HepG2 (cell line): ENCODE results near the gene CCDC150. TPM values are rescaled to one million over a fixed set of nuclear protein-coding genes. Genes with fewer than 3 reads are reported as not detected.

ENCODE experiments used
- ATAC-seq: fragments of 200-7000 bp; cut with Tn5 transposase; 3 replicates; pipeline ENCODE4 v1.9.1; 2020; ENCODE audit warnings: mild to moderate bottlenecking, moderate library complexity
- BruUV-seq: library from RNA; stranded (reverse); fragments of 400-500 nt; replicated peaks from 2 replicates; lab custom pipeline; 2021; lab: Mats Ljungman, UMichigan
- CTCF ChIA-PET: fragments of 300-600 bp; formaldehyde crosslinking; extraction: SDS; loops from one replicate; lab custom pipeline; 2021; ENCODE audit warnings: low total read pairs, inconsistent platforms, low intra/inter-chr PET ratio; lab: Yijun Ruan, JAX
- POLR2A ChIA-PET: fragments of 350-600 bp; sonication (Branson Sonifier 250); formaldehyde crosslinking; loops from one replicate; lab custom pipeline; 2020; ENCODE audit warnings: antibody characterized with exemption, inconsistent platforms; lab: Yijun Ruan, JAX
- DNase-seq: peaks from one replicate; pipeline ENCODE4 v3.0.0-alpha.2; 2015; ENCODE audit warnings: low spot score
- FAIRE-seq: peaks from 3 replicates; lab custom pipeline; 2011; peaks lifted over from hg19 to GRCh38; lab: Jason Lieb, UNC
- H2AFZ ChIP-seq: one replicate; pipeline ENCODE4 v1.6.1; 2011; ENCODE audit warnings: low read length, inconsistent platforms
- H3K27ac ChIP-seq: fragments of 300-600 bp; 3 replicates; pipeline ENCODE4 v1.8.0; 2011; ENCODE audit warnings: mixed run types, mild to moderate bottlenecking, mixed read lengths, low read length, inconsistent platforms; ENCODE audit not compliant: insufficient read depth; ENCODE audit errors: extremely low read length
- H3K27me3 ChIP-seq, 2 experiments: fragments of 200-600 bp in 1 of 2; 2 replicates in 1 of 2; 3 replicates in 1 of 2; pipeline versions ENCODE4 v1.6.0 to v1.8.0; 2011; ENCODE audit warnings: low read length in 2 of 2, mild to moderate bottlenecking in 2 of 2, moderate library complexity in 2 of 2, inconsistent platforms in 1 of 2; ENCODE audit not compliant: insufficient read depth in 2 of 2, control insufficient read depth in 1 of 2
- H3K36me3 ChIP-seq, 2 experiments: fragments of 200-600 bp in 1 of 2; replicated peaks in 1 of 2; 2 replicates in 1 of 2; 3 replicates in 1 of 2; pipeline versions ENCODE4 v1.5.1 to v1.8.0; 2011; ENCODE audit warnings: low read length in 2 of 2, inconsistent platforms in 1 of 2; ENCODE audit not compliant: insufficient read depth in 2 of 2, control insufficient read depth in 1 of 2
- H3K4me1 ChIP-seq: 2 replicates; pipeline ENCODE4 v1.5.1; 2012; ENCODE audit warnings: low read length, inconsistent platforms; ENCODE audit not compliant: insufficient read depth
- H3K4me2 ChIP-seq: 2 replicates; pipeline ENCODE4 v1.6.0; 2011; ENCODE audit warnings: low read depth, low read length, inconsistent platforms
- H3K4me3 ChIP-seq, 3 experiments: fragments of 200-600 bp in 1 of 3; sonication (generic), shearing (Covaris generic) in 1 of 3; replicated peaks in 1 of 3; 2 replicates each; pipeline ENCODE4 v1.5.1; 2011 to 2016; ENCODE audit warnings: low read length in 3 of 3, inconsistent platforms in 2 of 3, low read depth in 2 of 3, mild to moderate bottlenecking in 2 of 3, control low read depth in 1 of 3, mixed read lengths in 1 of 3; ENCODE audit not compliant: insufficient read depth in 1 of 3
- H3K79me2 ChIP-seq: one replicate; pipeline ENCODE4 v1.6.1; 2011; ENCODE audit warnings: low read length, inconsistent platforms; ENCODE audit not compliant: insufficient read depth
- H3K9ac ChIP-seq: 2 replicates; pipeline ENCODE4 v1.6.0; 2011; ENCODE audit warnings: mild to moderate bottlenecking, low read depth, low read length, inconsistent platforms; ENCODE audit not compliant: insufficient read depth
- H3K9me3 ChIP-seq: 2 replicates; pipeline ENCODE4 v1.5.1; 2012; ENCODE audit warnings: mild to moderate bottlenecking, low read length
- H4K20me1 ChIP-seq: 2 replicates; pipeline ENCODE4 v1.6.0; 2011; ENCODE audit warnings: inconsistent platforms, mild to moderate bottlenecking, low read length, moderate library complexity; ENCODE audit not compliant: insufficient read depth
- ARNTL ChIP-seq: sonication (generic); formaldehyde crosslinking; IDR thresholded peaks from 2 replicates; pipeline ENCODE4 v1.4.0; 2020; ENCODE audit warnings: mild to moderate bottlenecking, missing genetic modification reagents
- ATF4 ChIP-seq, 2 experiments: fragments of 450-650 bp in 1 of 2; sonication (generic) in 1 of 2; formaldehyde crosslinking; IDR thresholded peaks; 2 replicates each; pipeline versions ENCODE4 v1.5.0 to v1.8.0; 2020 to 2022; ENCODE audit warnings: mild to moderate bottlenecking in 1 of 2, missing genetic modification reagents in 1 of 2
- FOXC1 ChIP-seq: sonication (generic); formaldehyde crosslinking; IDR thresholded peaks from 2 replicates; pipeline ENCODE4 v1.8.0; 2022; ENCODE audit warnings: mild to moderate bottlenecking, missing genetic modification reagents, borderline replicate concordance
- HES4 ChIP-seq: sonication (generic); formaldehyde crosslinking; IDR thresholded peaks from 2 replicates; pipeline ENCODE4 v1.9.0; 2021; ENCODE audit warnings: mild to moderate bottlenecking, missing genetic modification reagents, borderline replicate concordance
- HNRNPL ChIP-seq: fragments of 200-400 bp; formaldehyde crosslinking; IDR thresholded peaks from 2 replicates; pipeline ENCODE4 v1.6.1; 2017; ENCODE audit warnings: mild to moderate bottlenecking, low read depth, low read length
- KDM2A ChIP-seq: sonication (generic); formaldehyde crosslinking; IDR thresholded peaks from 2 replicates; pipeline ENCODE4 v1.4.0; 2020; ENCODE audit warnings: low read depth, missing genetic modification reagents, borderline replicate concordance
- KLF12 ChIP-seq: sonication (generic); formaldehyde crosslinking; IDR thresholded peaks from 2 replicates; pipeline ENCODE4 v1.4.0; 2020; ENCODE audit warnings: missing genetic modification reagents, borderline replicate concordance
- MAFF ChIP-seq: IDR thresholded peaks from 2 replicates; pipeline ENCODE4 v1.6.1; 2011; ENCODE audit warnings: low read depth, low read length, improper control_type of control experiment
- NFKBIZ ChIP-seq: IDR thresholded peaks from 2 replicates; pipeline ENCODE4 v1.6.1; 2018; ENCODE audit warnings: missing genetic modification reagents, missing compliant biosample characterization
- PBX2 ChIP-seq: IDR thresholded peaks from 2 replicates; pipeline ENCODE4 v1.6.1; 2016; ENCODE audit warnings: control low read depth
- PLSCR1 ChIP-seq: sonication (generic); formaldehyde crosslinking; IDR thresholded peaks from 2 replicates; pipeline ENCODE4 v1.5.0; 2020; ENCODE audit warnings: missing genetic modification reagents, mild to moderate bottlenecking, borderline replicate concordance
- TEAD2 ChIP-seq: sonication (generic); formaldehyde crosslinking; IDR thresholded peaks from 2 replicates; pipeline ENCODE4 v1.9.0; 2021; ENCODE audit warnings: missing genetic modification reagents
- TSC22D2 ChIP-seq: sonication (generic); formaldehyde crosslinking; IDR thresholded peaks from 2 replicates; pipeline ENCODE4 v1.5.1; 2020; ENCODE audit warnings: missing genetic modification reagents, mild to moderate bottlenecking, borderline replicate concordance
- ZBTB42 ChIP-seq: sonication (generic); formaldehyde crosslinking; IDR thresholded peaks from 2 replicates; pipeline ENCODE4 v1.5.0; 2020; ENCODE audit warnings: mild to moderate bottlenecking, missing genetic modification reagents
- ZNF124 ChIP-seq: sonication (generic); formaldehyde crosslinking; IDR thresholded peaks from 2 replicates; pipeline ENCODE4 v1.4.0; 2020; ENCODE audit warnings: missing genetic modification reagents
- ZNF136 ChIP-seq: sonication (generic); formaldehyde crosslinking; IDR thresholded peaks from 2 replicates; pipeline ENCODE4 v1.8.1; 2022; ENCODE audit warnings: low read depth, mild to moderate bottlenecking, moderate library complexity, missing genetic modification reagents
- ZNF383 ChIP-seq: sonication (generic); formaldehyde crosslinking; IDR thresholded peaks from 2 replicates; pipeline ENCODE4 v1.4.0; 2020; ENCODE audit warnings: missing genetic modification reagents, mild to moderate bottlenecking, borderline replicate concordance
- ZNF510 ChIP-seq: sonication (generic); formaldehyde crosslinking; IDR thresholded peaks from 2 replicates; pipeline ENCODE4 v1.4.0; 2020; ENCODE audit warnings: low read depth, mild to moderate bottlenecking, missing genetic modification reagents
- ZNF563 ChIP-seq: sonication (generic); formaldehyde crosslinking; IDR thresholded peaks from 2 replicates; pipeline ENCODE4 v1.8.0; 2022; ENCODE audit warnings: mild to moderate bottlenecking, moderate library complexity, missing genetic modification reagents
- ZSCAN20 ChIP-seq: sonication (generic); formaldehyde crosslinking; IDR thresholded peaks from 2 replicates; pipeline ENCODE4 v1.4.0; 2020; ENCODE audit warnings: missing genetic modification reagents, mild to moderate bottlenecking, borderline replicate concordance
- ZSCAN30 ChIP-seq: sonication (generic); formaldehyde crosslinking; IDR thresholded peaks from 2 replicates; pipeline ENCODE4 v1.5.0; 2020; ENCODE audit warnings: mild to moderate bottlenecking, missing genetic modification reagents
- WGBS: methylation state at CpG from one replicate; pipeline ENCODE4 v1.1.6; 2017; ENCODE audit warnings: low lambda C conversion rate; 5-methylcytosine and 5-hydroxymethylcytosine counted together
- in situ Hi-C: cut with HindIII; loops from 2 replicates; pipeline ENCODE4 v1.10.0; 2017; ENCODE audit warnings: low pct_unique_long_range_greater_than_20kb; ENCODE audit not compliant: extremely low pct_ligation_motif_present
- intact Hi-C: fragments of 100-400 bp; cut with micrococcal nuclease; formaldehyde crosslinking; loops from one replicate; pipeline ENCODE4 v1.10.0; 2022; ENCODE audit not compliant: unreplicated experiment
- polyA plus RNA-seq, 8 experiments: library from polyadenylated mRNA; depleted of rRNA in 3 of 8; stranded (reverse) in 7 of 8; unstranded in 1 of 8; fragments of >200 nt; fragmentation: Illumina TruSeq in 4 of 8; extraction: Trizol in 4 of 8; gene quantifications; 2 replicates each; pipeline versions ENCODE4 v1.2.1 to v1.2.3, GENCODE V29; 2011 to 2016; ENCODE audit warnings: low read depth in 4 of 8, missing spikeins in 1 of 8, mixed read lengths in 1 of 8; ENCODE audit not compliant: insufficient read depth in 1 of 8
- total RNA-seq, 5 experiments: library from RNA; depleted of rRNA; stranded (reverse); fragments of >200 nt; fragmentation: Illumina TruSeq; extraction: Trizol; gene quantifications; 2 replicates each; pipeline ENCODE4 v1.2.3, GENCODE V29; 2016; ENCODE audit warnings: low read depth in 1 of 5
- TF ChIP-seq, protein P1 (sequence below): sonication (generic); formaldehyde crosslinking; IDR thresholded peaks from 2 replicates; pipeline ENCODE4 v1.4.0; 2020; ENCODE audit warnings: missing genetic modification reagents

CCDC150 gene
- total and polyA plus RNA-seq, 2 of the 13 experiments (the other 11 are each of a cell fraction or from before 2014, with no cell fraction given), result 14.9 to 32.6 TPM

DNA sequence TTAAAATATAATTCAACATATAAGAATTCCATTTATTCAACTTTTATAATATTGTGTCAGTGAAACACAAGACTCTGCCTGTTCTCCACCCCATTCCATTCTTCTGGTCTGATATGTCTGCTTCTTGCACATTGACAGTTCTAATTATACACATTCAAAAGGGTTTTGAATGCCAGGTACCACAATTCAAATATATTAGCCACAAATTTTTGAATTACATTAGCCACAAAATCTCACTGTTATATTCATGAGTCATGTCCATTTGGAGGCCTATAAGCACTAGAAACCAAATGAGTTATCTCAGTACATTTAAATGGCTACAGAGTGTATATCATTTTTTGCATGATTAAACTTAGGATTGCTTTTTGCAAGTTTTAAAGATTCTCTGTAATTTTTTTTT, 72.1 kb downstream of the CCDC150 start (continued):
- TF ChIP-seq ATF4 (CRISPR knock-in tag; IDR thresholded peaks at IDR 0.05), result no peak
- no peak for TF ChIP-seq HES4 (CRISPR knock-in tag)
- no peak for TF ChIP-seq KLF12 (CRISPR knock-in tag)
- no peak for TF ChIP-seq TEAD2 (CRISPR knock-in tag)
- no peak for TF ChIP-seq ZNF510
- TF ChIP-seq PLSCR1, result no peak
- TF ChIP-seq TSC22D2 (CRISPR knock-in tag), result no peak
- TF ChIP-seq, protein P1, sequence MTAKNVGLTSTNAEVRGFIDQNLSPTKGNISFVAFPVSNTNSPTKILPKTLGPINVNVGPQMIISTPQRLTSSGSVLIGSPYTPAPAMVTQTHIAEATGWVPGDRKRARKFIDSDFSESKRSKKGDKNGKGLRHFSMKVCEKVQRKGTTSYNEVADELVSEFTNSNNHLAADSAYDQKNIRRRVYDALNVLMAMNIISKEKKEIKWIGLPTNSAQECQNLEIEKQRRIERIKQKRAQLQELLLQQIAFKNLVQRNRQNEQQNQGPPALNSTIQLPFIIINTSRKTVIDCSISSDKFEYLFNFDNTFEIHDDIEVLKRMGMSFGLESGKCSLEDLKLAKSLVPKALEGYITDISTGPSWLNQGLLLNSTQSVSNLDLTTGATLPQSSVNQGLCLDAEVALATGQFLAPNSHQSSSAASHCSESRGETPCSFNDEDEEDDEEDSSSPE (CRISPR knock-in tag), result no peak
- TF ChIP-seq ARNTL (CRISPR knock-in tag), result no peak
- TF ChIP-seq ZSCAN30 (CRISPR knock-in tag), result no peak
- no peak for TF ChIP-seq HNRNPL
- TF ChIP-seq, all 625 proteins: peak for 0

DNA sequence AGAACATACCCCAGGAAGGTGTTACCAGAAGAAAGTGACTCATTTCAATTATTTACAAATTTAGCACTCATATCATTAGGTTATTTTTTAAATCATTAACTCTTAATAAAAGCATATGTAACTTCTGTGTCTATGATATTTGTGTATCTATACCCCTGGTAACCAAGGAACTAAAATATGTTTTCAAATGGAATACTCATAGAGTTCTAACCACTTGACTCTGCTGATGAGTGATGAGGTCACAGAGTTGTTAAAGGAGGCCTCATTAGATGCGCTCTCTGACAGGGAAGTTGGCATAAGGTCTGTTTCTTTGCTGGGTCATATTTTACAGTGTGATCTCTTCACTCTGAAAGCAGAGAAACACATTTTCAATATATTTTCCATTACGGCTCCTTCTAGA, 73.4 kb downstream of the CCDC150 start:
- Histone ChIP-seq H2AFZ (no peak overlapping the region), H3K27ac (no peak overlapping the region), H3K4me1 (no peaks in the 10 kb centered on the region), H3K9ac (no peak overlapping the region), H3K9me3 (no peaks in the 10 kb centered on the region), H4K20me1 (no peaks in the 10 kb centered on the region), H3K27me3 (no peaks in the 10 kb centered on the region), H3K36me3 (no peaks in the 10 kb centered on the region), H3K4me2 (no peak overlapping the region), H3K4me3 (no peak overlapping the region), H3K79me2 (no peaks in the 10 kb centered on the region)
- WGBS, result 100% methylated on average over 2 of the region's 2 CpGs
- ChIA-PET CTCF (no interaction called here), POLR2A (no interaction called here)
- BruUV-seq, result no TSS peak
- no peak for DNase-seq
- ATAC-seq, result no peak
- intact Hi-C loops (no loop called here), in situ Hi-C loops (no loop called here)
- no peak for FAIRE-seq
- TF ChIP-seq KDM2A (CRISPR knock-in tag), result no peak
- no peak for TF ChIP-seq ZSCAN20 (CRISPR knock-in tag)
- no peak for TF ChIP-seq ZNF383 (CRISPR knock-in tag)
- TF ChIP-seq TSC22D2 (CRISPR knock-in tag), result no peak
- no peak for TF ChIP-seq FOXC1
- no peak for TF ChIP-seq ZNF124
- no peak for TF ChIP-seq NFKBIZ (CRISPR knock-in tag)
- no peak for TF ChIP-seq ZNF136 (CRISPR knock-in tag)
- TF ChIP-seq ZBTB42 (CRISPR knock-in tag), result no peak
- no peak for TF ChIP-seq MAFF
- TF ChIP-seq PBX2 (CRISPR knock-in tag), result no peak
- TF ChIP-seq ZNF563 (CRISPR knock-in tag), result no peak
